GM10266 (cell line): Measurements from ENCODE around the gene ATIC.
"Not testable (repeated sequence)": the region's sequence is repeated elsewhere in the genome, so short reads cannot be mapped to it uniquely, and the experiment has no call there.

Experiments
- DNase-seq: peaks from one replicate; pipeline ENCODE4 v3.0.0; 2012; ENCODE audit errors: extremely low spot score
- TF ChIP-seq, protein P1 (sequence below): IDR thresholded peaks from 2 replicates; pipeline ENCODE4 v1.5.1; 2012; ENCODE audit warnings: mild to moderate bottlenecking, low read depth; ENCODE audit not compliant: control insufficient read depth, insufficient read depth; ENCODE audit errors: missing control alignments

ATIC gene

DNA sequence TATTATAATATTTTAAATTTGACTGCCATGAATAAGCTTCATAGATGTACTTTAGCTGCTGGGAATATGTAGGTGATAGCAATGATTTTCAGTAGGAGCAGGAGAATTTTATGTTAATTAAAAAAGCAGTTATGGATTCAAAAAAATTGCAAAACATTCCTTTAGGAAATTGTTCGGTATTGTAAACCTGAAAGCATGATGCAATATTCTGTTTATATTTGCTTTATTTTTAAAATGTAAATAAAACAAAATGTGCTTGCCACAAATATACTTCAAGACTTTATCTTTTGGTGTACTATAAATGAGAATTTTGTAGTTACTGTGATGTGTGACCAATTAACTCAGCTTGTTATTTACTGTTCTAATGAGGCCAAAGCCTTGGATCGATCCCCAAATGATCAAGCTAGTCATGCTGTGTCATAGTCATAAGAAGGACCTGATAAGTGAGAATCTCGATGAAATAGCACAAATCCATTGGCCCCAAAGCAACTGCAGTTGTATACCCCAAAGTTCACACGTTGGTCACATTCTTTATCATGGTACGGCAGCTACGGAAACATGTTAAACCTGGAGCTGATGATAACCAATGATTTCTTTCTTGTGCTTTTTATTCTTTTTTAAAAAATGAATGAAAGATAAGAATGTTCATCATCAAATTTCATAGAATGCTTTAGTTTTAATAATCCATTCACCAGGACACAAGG lies 23.6 kb upstream of the ATIC start:
- DNase-seq, result no peak

DNA sequence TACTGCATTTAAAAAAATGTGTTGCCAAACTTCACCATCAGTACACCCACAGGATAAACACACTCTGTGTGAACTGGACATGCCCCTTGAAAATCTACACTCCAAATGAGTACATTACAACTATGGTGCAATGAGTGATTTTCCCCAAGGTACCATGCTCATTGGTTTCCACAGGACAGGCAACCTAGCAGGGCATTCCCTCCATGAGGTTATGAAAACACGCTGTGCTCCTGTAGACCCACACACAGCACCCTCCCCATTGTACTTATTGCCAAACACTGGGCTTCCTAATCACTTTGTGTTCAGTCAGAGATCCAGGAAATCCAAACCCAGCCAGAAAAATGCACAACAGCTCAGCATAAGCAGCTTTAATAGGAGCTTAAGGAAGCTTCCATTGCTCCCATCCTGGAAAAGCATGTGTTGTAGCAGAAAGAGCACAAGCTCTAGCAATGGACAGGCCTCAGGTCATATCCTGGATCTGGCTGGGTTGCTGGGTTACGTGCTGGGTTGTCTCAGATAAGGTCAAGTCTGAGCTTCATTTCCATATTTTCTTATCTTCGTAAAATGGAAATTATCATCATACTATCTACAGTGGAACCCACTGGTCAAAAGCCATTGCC lies 20.8 kb upstream of the ATIC start:
- TF ChIP-seq, protein P1, sequence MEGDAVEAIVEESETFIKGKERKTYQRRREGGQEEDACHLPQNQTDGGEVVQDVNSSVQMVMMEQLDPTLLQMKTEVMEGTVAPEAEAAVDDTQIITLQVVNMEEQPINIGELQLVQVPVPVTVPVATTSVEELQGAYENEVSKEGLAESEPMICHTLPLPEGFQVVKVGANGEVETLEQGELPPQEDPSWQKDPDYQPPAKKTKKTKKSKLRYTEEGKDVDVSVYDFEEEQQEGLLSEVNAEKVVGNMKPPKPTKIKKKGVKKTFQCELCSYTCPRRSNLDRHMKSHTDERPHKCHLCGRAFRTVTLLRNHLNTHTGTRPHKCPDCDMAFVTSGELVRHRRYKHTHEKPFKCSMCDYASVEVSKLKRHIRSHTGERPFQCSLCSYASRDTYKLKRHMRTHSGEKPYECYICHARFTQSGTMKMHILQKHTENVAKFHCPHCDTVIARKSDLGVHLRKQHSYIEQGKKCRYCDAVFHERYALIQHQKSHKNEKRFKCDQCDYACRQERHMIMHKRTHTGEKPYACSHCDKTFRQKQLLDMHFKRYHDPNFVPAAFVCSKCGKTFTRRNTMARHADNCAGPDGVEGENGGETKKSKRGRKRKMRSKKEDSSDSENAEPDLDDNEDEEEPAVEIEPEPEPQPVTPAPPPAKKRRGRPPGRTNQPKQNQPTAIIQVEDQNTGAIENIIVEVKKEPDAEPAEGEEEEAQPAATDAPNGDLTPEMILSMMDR, result no peak
- DNase-seq, result no peak

More for the DNA sequence above, 23.6 kb upstream of the ATIC start:
- TF ChIP-seq, protein P1, result no peak

DNA sequence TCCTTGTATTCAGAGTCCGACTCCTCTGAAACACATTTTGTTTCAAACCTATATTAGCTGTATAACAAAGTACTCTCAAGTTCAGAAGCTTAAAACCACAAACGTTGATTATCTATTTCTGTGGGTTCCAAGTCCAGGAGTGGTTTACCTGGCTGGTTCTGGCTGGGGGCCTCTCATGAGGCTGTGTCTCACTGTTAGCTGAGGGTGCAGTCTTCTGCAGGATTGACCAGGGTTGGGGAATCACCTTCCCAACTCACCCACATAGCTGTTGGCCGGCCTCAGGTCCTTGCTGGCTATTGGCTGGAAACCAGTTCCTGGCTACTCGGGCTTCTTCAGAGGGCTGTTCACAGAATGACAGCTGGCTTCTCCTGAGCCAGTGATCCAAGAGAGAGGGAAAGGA lies 18.0 kb upstream of the ATIC start:
- no peak for DNase-seq
- TF ChIP-seq, protein P1, result no peak

DNA sequence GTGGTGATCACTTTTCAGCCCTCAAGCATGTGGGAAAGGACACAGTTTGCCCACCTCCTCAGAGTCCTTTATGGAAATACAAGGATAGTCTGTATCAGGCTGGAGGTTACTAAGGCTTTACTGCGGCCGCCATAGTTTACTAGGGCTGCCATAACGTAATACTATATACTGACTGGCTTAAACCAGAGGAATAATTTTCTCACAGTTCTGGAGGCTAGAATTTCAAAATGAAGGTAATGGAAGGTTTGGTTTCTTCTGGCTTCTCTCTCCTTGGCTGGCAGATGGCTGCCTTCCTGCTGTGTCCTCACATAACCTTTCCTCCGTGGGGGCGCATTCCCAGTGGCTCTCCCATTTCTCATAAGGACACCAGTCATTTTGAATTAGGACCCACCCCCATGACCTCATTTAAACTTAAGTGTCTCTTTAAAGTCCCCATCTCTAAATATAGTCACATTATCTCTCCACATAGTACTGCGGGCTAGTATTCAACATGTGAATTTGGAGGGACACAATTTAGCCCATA lies 12.5 kb upstream of the ATIC start:
- DNase-seq, result no peak
- TF ChIP-seq, protein P1, result no peak

DNA sequence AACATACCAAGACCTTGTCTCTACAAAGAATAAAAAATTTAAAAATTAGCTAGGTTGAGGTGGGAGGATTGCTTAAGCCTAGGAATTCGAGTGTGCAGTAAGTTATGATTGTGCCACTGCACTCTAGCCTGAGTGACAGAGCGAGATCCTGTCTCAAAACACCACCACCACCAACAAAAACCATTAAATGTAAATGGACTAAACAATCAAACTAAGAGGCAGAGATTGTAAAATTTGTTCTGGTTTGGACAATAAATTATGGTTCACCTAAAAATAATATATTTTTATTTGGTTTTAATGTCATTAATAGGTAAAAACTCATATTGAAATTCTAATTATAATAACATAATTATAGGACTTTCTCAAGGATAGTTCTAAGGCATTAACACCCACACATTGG lies 9.9 kb upstream of the ATIC start:
- TF ChIP-seq, protein P1, result no peak
- DNase-seq, result no peak

DNA sequence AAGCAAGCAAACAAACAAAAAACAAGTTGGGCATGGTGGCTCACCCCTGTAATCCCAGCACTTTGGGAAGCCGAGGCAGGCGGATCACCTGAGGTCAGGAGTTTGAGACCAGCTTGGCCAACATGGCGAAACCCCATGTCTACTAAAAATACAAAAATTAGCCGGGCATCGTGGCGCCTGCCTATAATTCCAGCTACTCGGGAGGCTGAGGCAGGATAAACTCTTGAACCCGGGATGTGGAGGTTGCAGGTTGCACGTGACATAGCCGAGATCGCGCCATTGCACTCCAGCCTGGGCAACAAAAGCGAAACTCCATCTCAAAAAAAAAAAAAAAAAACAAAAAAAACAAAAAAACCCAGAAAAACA lies 617 bp upstream of the ATIC start:
- not testable (repeated sequence) for DNase-seq

DNA sequence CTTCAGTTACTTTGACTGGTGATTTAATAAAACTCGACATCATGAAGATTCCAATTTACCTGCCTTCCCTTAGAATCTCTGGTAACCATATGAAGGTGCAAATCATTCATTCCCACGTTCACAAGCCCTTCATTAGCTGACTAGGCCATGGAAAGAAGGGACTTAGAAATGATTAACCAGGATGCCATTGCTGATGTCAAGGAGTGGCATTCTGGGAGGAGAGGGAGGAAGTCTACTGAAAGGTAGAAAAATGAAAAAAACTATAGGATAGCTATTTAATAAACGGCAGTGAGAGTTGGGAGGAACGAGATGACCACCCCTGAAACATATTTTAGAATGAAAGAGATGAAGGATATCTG lies 1.4 kb downstream of the ATIC start:
- no peak for DNase-seq
- TF ChIP-seq, protein P1, result no peak

DNA sequence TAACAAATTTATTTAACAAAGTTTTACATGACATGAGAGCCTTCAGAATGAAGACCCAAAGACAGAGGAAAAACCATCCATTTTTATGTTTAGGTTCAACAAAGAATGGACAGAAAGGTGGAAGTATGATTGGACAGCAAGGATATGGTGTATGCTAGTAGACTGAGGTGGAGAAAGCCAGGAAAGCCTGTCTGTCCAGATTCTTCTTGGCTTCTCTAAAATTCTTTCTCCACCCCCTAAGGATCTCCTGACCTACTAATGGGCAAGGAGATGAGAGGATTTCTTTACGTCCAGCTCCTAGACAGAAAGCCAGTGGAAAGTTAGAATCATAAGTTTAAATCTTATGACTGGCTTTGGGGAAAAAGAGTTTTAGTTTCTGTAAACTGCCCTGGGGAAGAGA lies 3.0 kb downstream of the ATIC start:
- TF ChIP-seq, protein P1, result no peak

More for the DNA sequence above, 3.0 kb downstream of the ATIC start:
- no peak for DNase-seq
